A673 (cell line): ENCODE measurements around the gene WFDC13. TPM values are rescaled to one million over a fixed set of nuclear protein-coding genes. Genes with fewer than 3 reads are reported as not detected.

ENCODE experiments used
- BruUV-seq: library from RNA; stranded (reverse); fragments of 400-500 nt; replicated peaks from 2 replicates; lab custom pipeline; 2021; lab: Mats Ljungman, UMichigan
- CTCF ChIA-PET: fragments of 300-600 bp; sonication (Branson Sonifier 250); formaldehyde crosslinking; loops from one replicate; lab custom pipeline; 2022; ENCODE audit warnings: antibody characterized with exemption; lab: Charles Lee
- POLR2A ChIA-PET: fragments of 300-600 bp; sonication (Branson Sonifier 250); formaldehyde crosslinking; loops from one replicate; lab custom pipeline; 2022; ENCODE audit warnings: antibody characterized with exemption; ENCODE audit not compliant: low non-redundant PET; lab: Charles Lee
- DNase-seq: peaks from one replicate; pipeline ENCODE4 v3.0.0-alpha.2; 2015; ENCODE audit warnings: low spot score
- H3K27ac ChIP-seq: fragments of 200-600 bp; sonication (generic); 2 replicates; pipeline ENCODE4 v1.5.1; 2016; ENCODE audit warnings: mixed run types, low read depth, mild to moderate bottlenecking, mixed read lengths, antibody characterized with exemption, low read length; ENCODE audit not compliant: poor library complexity, severe bottlenecking
- H3K27me3 ChIP-seq: fragments of 200-600 bp; sonication (generic); replicated peaks from 2 replicates; pipeline ENCODE4 v1.6.1; 2017; ENCODE audit warnings: mixed run types, low read depth, mild to moderate bottlenecking, mixed read lengths, antibody characterized with exemption, low read length; ENCODE audit not compliant: insufficient read depth, poor library complexity
- H3K36me3 ChIP-seq: fragments of 200-600 bp; sonication (generic); 2 replicates; pipeline ENCODE4 v1.6.1; 2016; ENCODE audit warnings: mixed run types, mild to moderate bottlenecking, mixed read lengths, antibody characterized with exemption, low read length; ENCODE audit not compliant: insufficient read depth, poor library complexity, severe bottlenecking
- H3K4me1 ChIP-seq: fragments of 200-600 bp; sonication (generic); 2 replicates; pipeline ENCODE4 v1.6.1; 2017; ENCODE audit warnings: mixed run types, mild to moderate bottlenecking, mixed read lengths, antibody characterized with exemption, low read length; ENCODE audit not compliant: insufficient read depth, poor library complexity, severe bottlenecking
- H3K4me3 ChIP-seq: fragments of 200-600 bp; sonication (generic); 2 replicates; pipeline ENCODE4 v1.5.1; 2016; ENCODE audit warnings: low read depth, mixed run types, mild to moderate bottlenecking, mixed read lengths, low read length; ENCODE audit not compliant: poor library complexity, severe bottlenecking
- H3K9me3 ChIP-seq: fragments of 200-600 bp; sonication (generic); 2 replicates; pipeline ENCODE4 v1.6.1; 2016; ENCODE audit warnings: mixed run types, low read depth, mild to moderate bottlenecking, mixed read lengths, antibody characterized with exemption, low read length; ENCODE audit not compliant: poor library complexity, severe bottlenecking
- CTCF ChIP-seq: fragments of 300-800, 200-600 bp; sonication (generic); conservative IDR thresholded peaks from 2 replicates; pipeline ENCODE4 v1.5.1; 2017; ENCODE audit warnings: low read depth, mild to moderate bottlenecking, antibody characterized with exemption, low read length, moderate library complexity, mixed read lengths
- EZH2 ChIP-seq: fragments of 200-600 bp; sonication (generic); IDR thresholded peaks from 2 replicates; pipeline ENCODE4 v1.6.1; 2017; ENCODE audit warnings: borderline replicate concordance, low read depth, mild to moderate bottlenecking, mixed read lengths, antibody characterized with exemption, low read length; ENCODE audit not compliant: poor library complexity, severe bottlenecking
- intact Hi-C: fragments of 100-400 bp; cut with micrococcal nuclease; formaldehyde crosslinking; loops from one replicate; pipeline ENCODE4 v1.10.0; 2022; ENCODE audit not compliant: unreplicated experiment
- total RNA-seq: library from RNA; stranded (reverse); gene quantifications from 2 replicates; pipeline ENCODE4 v1.2.3, GENCODE V29; 2021

The WFDC13 gene
- total RNA-seq, 1 experiment from 2014 or later: not detected

GRCh38 chr20:45735552-45735951 lies 33.7 kb downstream of the WFDC13 start:
- H3K27me3 ChIP-seq: peaks cover 11% of the 10 kb centered on the region
- H3K4me3 ChIP-seq: no peak overlapping the region
- TF ChIP-seq CTCF: no peak
- no peak for TF ChIP-seq EZH2
- H3K4me1 ChIP-seq: no peaks in the 10 kb centered on the region
- BruUV-seq: no TSS peak
- intact Hi-C loops: no loop called here
- no peak for DNase-seq
- ChIA-PET CTCF (no interaction called here), POLR2A (no interaction called here)
- no peaks in the 10 kb centered on the region for H3K9me3 ChIP-seq
- H3K27ac ChIP-seq: no peak overlapping the region
- no peaks in the 10 kb centered on the region for H3K36me3 ChIP-seq

- POLR2A ChIA-PET: no interaction called here
- no peak for DNase-seq
- H3K9me3 ChIP-seq: no peaks in the 10 kb centered on the region
- BruUV-seq: no TSS peak
- H3K36me3 ChIP-seq: no peaks in the 10 kb centered on the region
- H3K27ac ChIP-seq: no peak overlapping the region
- TF ChIP-seq EZH2 (no peak), CTCF (no peak)
- H3K4me3 ChIP-seq: no peak overlapping the region
- CTCF ChIA-PET: no interaction called here
- intact Hi-C loops: no loop called here
- H3K27me3 ChIP-seq: peaks cover 11% of the 10 kb centered on the region
- no peaks in the 10 kb centered on the region for H3K4me1 ChIP-seq
Observed at GRCh38 chr20:45735988-45736387, 34.1 kb downstream of the WFDC13 start.

- no peak overlapping the region for H3K4me3 ChIP-seq
- ChIA-PET POLR2A (interaction anchor here (0.7 kb wide), 1 partner anchor 8 kb away, joined by 6 read pairs; no protein-coding TSS in a partner anchor), CTCF (no interaction called here)
- no TSS peak for BruUV-seq
- H3K9me3 ChIP-seq: no peaks in the 10 kb centered on the region
- H3K27me3 ChIP-seq: peaks cover 16% of the 10 kb centered on the region
- no peak for DNase-seq
- intact Hi-C loops: no loop called here
- no peaks in the 10 kb centered on the region for H3K36me3 ChIP-seq
- no peaks in the 10 kb centered on the region for H3K4me1 ChIP-seq
- no peak overlapping the region for H3K27ac ChIP-seq
- no peak for TF ChIP-seq EZH2
- no peak for TF ChIP-seq CTCF
Observed at GRCh38 chr20:45742596-45742995, 40.8 kb downstream of the WFDC13 start.
